Stimulated activated CD4-positive, alpha-beta T cell treated with anti-CD3 and anti-CD28 coated beads, Interleukin-2, amount 100 ng/mL, for 24 hours (primary cell): ENCODE data around the gene DENND6B.
"Not testable (repeated sequence)": the region's sequence is repeated elsewhere in the genome, so short reads cannot be mapped to it uniquely, and the experiment has no call there.

Source experiments
- DNase-seq, 2 donors: peaks; one replicate each; pipeline ENCODE4 v3.0.0-alpha.2; 2020

The DENND6B gene, protein sequence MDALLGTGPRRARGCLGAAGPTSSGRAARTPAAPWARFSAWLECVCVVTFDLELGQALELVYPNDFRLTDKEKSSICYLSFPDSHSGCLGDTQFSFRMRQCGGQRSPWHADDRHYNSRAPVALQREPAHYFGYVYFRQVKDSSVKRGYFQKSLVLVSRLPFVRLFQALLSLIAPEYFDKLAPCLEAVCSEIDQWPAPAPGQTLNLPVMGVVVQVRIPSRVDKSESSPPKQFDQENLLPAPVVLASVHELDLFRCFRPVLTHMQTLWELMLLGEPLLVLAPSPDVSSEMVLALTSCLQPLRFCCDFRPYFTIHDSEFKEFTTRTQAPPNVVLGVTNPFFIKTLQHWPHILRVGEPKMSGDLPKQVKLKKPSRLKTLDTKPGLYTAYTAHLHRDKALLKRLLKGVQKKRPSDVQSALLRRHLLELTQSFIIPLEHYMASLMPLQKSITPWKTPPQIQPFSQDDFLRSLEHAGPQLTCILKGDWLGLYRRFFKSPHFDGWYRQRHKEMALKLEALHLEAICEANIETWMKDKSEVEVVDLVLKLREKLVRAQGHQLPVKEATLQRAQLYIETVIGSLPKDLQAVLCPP

GRCh38 chr22:50326956-50327710 lies at the start of gene DENND6B:
DENND6B (minus strand) TSS chr22:50327012; CDS start chr22:50326988, 24 bp downstream.
- DNase-seq, result peak; percentile 71 to 77

DNA sequence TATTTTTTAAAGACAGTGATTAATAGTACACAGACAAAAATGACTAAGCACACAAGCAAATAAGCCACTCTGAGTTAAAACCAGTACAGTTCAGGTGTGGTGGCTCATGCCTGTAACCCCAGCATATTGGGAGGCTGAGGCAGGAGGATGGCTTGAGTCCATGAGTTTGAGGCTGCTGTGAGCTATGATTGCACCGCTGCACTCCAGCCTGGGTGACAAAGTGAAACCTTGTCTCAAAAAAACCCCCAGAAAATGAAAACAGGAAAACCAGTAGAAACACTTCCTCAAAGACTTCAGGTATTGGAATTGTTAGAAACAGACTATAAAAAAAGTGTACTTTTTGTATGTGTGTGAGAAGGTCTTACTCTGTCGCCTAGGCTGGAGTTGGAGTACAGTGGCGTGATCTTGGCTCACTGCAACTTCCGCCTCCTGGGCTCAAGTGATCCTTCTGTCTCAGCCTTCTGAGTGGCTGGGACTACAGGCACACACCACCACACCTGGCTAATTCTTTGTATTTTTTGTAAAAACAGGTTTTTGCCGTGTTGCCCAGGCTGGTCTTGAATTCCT lies 49.4 kb upstream of the DENND6B start:
- no peak for DNase-seq

GRCh38 chr22:50371101-50371648 lies 44.4 kb upstream of the DENND6B start:
- no peak for DNase-seq

DNA sequence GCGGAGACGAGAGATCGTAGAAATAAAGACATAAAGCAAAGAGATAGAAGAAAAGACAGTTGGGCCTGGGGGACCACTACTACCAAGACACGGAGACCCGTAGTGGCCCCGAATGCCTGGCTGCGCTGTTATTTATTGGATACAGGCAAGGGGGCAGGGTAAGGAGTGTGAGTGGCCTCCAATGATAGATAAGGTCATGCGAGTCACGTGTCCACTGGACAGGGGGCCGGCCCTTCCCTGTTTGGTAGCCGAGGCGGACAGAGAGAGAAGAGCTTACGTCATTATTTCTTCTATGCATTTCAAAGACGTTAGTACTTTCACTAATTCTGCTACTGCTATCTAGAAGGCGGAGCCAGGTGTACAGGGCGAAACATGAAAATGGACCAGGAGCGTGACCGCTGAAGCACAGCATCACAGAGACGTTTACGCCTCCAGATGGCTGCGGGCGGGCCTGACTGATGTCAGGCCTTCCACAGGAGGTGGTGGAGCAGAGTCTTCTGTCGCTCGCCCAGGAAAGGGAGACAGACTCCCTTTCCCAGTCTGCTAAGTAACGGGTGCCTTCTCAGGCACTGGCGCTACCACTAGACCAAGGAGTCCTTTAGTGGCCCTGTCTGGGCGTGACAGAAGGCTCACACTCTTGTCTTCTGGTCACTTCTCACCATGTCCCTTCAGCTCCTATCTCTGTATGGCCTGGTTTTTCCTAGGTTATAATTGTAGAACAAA lies 41.1 kb upstream of the DENND6B start:
- DNase-seq, result no peak

DNA sequence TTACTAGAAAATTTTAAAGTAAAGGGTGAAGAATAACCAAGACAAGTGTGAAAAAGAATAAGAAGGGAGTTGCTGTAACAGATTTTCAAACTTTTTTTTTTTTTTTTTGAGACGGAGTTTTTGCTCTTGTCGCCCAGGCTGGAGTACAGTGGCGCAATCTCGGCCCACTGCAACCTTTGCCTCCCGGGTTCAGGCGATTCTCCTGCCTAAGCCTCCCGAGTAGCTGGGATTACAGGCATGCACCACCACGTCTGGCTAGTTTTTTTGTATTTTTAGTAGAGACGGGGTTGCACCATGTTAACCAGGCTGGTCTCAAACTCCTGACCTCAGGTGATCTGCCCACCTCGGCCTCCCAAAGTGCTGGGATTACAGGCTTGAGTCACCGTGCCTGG lies 37.0 kb upstream of the DENND6B start:
- DNase-seq, result not testable (repeated sequence)

DNA sequence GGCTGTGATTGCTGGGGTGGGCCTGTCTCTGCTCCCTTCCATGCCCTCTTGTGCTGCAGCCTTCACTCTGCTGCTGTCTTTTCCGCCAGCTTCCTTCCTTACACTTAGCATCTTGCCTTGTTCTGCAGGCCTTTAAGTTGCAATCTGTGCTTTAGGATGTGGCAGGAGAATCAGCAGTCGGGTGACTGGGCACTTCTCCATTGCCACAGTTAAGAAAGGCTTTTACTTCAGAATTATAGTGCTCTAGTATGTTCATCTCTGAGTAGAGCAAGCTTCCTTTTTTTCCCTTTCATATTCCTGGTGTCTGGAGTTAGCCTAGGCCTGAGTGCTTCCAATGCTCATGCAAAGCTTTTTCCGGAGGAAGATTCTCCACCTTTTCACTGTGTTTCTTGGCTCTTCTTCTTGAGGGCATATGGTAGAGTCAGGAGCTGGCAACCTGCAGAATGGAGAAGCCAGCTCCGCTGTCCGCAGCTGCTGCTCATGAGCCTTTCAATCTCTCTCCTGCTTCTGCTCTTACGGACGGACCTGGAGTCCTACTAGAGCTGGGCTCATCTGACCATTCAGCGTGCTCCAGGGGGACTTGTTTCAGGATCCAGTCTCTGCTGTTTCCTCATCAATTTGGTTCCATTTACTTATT lies 36.5 kb upstream of the DENND6B start:
- DNase-seq, result no peak

GRCh38 chr22:50361688-50362087 lies 34.9 kb upstream of the DENND6B start:
- DNase-seq, result no peak

- DNase-seq, result no peak
Measured at GRCh38 chr22:50361222-50361621, 34.4 kb upstream of the DENND6B start.

- DNase-seq, result no peak
Measured at GRCh38 chr22:50360578-50360977, 33.8 kb upstream of the DENND6B start.

- no peak for DNase-seq
Measured at GRCh38 chr22:50357756-50358155, 30.9 kb upstream of the DENND6B start.

- DNase-seq, result no peak
Measured at GRCh38 chr22:50357222-50357621, 30.4 kb upstream of the DENND6B start.

DNA sequence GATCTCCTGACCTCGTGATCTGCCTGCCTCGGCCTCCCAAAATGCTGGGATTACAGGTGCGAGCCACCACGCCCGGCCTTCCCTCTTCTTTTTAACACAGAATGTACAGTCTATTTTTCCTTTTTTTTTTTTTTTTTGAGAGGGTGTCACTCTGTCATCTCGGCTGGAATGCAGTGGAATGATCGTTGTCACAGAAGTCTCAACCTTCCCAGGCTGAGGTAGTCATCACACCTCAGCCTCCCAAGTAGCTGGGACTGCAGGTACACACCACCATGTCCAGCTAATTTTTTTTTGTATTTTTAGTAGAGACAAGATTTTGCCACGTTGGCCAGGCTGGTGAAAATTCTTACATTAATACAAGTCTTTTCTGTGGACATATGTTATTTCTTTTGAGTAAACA lies 29.4 kb upstream of the DENND6B start:
- DNase-seq, result no peak

DNA sequence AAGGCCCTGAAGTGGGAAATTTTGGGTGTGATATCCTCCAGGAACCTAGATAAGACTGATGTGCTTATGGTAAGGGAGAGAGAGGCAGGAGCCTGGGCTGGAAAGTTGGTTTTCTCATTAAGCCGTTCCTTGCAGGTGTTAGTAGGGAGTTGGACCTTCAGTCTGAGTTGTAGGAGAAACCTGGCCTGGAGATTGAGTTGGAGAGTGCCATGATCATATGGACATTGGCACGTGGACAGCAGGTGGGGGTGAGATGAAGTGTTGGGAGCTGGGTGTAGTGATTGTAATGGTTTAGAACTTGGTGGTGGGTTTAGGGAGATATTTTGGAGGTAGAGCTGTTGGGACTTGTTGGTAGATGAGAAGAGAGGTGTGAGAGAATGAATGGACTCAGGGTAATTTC lies 21.2 kb upstream of the DENND6B start:
- DNase-seq, result no peak

- no peak for DNase-seq
Measured at GRCh38 chr22:50347157-50347556, 20.3 kb upstream of the DENND6B start.

GRCh38 chr22:50346470-50346869 lies 19.7 kb upstream of the DENND6B start:
- no peak for DNase-seq

DNA sequence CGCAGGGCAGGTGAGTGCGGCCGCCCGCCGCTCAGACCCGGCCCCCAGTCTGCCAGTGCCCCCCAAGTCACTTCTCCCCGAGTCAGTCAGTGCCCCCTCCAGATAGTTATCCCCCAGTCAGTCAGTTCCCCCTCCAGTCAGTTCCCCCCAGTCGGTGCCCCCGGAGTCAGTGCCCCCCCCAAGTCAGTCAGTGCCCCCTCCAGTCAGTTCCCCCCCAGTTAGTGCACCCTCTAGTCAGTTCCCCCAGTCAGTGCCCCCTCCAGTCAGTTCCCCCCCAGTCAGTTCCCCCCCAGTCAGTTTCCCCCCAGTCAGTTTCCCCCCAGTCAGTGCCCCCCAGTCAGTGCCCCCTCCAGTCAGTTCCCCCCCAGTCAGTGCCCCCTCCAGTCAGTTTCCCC lies 16.7 kb upstream of the DENND6B start:
- DNase-seq, result no peak

DNA sequence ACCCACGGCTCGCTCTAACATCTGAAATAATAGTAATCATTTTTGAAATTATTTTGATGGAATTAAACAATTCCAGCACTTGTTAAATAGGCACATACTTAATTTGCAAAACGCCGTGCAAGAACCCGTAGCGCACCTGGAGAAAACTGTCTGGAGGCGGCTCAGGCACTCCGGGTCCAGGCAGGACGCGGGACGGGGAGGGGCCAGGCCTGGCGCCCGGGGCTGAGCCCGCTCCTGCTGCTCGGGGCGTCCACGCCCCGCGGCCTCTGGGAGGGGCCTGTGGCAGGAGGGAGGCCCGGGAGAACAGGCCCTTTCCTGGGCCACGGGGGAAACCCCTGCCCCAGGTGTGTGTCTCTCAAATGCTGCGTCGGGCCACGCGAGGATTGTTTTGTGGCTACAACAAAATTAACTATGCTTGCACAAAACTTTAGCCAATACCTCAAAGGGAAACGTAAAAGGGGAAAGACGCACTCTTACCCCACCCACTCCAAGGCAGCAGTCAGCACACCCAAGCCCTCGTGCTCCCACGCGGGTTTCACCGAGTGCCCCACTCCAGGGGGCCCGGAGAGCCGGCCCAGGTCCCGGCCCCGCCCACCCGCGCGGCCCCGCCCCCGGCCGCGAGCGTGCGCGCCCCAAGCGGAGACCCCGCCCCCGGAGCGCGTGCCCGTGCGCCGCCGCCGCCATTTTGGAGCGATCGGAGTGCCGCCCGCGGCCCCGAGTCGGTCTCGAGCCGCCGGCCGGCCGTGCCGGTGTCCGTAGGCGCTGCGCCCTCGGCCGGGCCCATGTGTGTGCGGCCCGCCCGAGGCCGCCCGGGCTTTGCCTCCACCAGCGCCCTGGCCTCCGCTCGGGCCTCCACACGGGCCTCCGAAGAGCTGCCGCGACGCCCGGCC lies 16.1 kb upstream of the DENND6B start, which contains the start of gene PPP6R2:
Gene PPP6R2 (plus strand): TSS at position 677 of the 890 bp plus-strand sequence. CDS start 50,582 bp downstream, outside the sequence.
- peak; percentile 92 for DNase-seq

- peak; percentile 92 to 96 for DNase-seq
Measured at GRCh38 chr22:50341977-50342650, 15.3 kb upstream of the DENND6B start.

DNA sequence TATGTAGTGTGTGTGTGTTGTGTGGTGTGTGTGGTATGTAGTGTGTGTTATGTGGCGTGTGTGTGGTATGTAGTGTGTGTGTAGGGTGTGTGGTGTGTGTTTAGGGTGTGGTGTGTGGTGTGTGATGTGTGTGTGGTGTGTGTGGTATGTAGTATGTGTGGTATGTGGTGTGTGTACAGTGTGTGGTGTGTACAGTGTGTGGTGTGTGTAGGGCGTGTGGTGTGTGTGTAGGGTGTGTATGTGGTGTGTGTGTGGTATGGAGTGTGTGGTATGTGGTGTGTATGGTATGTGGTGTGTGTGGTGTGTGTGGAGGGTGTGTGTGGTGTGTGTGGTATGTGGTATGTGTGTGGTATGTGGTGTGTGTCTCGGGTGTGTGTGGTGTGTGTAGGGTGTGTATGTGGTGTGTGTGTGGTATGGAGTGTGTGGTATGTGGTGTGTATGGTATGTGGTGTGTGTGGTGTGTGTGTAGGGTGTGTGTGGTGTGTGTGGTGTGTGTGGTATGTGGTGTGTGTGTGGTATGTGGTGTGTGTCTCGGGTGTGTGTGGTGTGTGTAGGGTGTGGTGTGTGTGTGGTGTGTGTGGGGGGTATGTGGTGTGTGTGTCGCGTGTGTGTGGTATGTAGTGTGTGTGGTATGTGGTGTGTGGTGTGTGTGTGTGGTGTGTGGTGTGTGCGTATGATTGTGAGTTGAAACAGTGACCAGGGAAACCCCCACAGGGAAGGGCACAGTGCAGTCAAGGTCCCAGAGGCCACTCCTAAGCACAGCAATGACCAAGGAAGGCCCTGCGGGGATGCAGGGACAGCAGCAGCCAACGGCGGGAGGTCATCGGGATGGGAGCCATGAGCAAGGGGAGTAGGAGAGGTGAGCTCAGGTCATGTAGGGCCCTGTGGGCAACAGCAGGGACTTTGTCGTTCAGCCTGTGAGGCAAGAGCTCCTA lies 13.4 kb upstream of the DENND6B start:
- DNase-seq, result no peak
